Measurements from ENCODE around the gene RASGEF1C.
"Not testable (repeated sequence)": the region's sequence is repeated elsewhere in the genome, so short reads cannot be mapped to it uniquely, and the experiment has no call there.

The RASGEF1C gene

DNA sequence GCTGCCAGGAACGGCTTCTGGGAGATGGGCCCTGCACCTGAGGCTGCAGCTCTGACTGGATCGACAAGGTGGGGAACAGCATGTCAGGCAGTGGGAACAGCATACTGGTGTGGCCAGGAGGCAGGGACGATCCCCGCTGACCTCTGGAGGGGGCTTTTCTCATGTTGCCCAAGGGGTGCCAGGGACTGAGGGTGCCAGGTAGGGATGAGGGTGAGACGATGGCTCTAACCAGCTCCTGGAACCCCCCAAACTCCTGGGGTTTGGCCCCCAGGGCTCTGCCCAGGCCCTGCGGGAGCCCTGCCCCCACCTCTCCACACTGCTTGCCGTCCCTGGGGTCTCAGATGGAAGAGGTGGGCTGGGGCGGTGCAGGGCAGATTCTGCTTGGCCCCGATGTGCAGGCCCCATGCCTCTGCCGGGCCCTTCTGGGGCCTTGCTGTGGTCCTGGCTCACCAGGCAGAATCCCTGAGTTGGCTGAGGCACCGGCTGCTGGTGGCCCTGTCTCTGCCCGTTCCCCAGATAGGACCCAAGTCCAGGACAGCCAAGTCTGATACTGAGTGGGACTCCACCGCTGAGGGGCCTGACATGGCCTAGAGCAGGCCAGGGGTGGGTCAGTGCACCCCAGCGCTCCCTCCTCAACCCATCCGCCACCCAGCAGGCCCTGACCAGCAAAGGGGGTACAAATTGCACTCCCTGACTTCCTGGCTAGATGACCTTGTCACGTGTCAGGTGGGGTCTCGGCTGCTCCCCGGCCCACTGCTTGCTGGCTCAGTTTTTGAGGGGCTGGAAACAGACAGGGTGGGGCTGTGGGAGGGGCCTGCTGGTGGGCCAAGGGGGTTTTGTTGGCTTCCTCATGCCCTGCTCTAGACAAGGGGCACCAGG is 109.0 kb downstream of the RASGEF1C start:
- no peak for DNase-seq (ENCODE audit: low read depth)

DNA sequence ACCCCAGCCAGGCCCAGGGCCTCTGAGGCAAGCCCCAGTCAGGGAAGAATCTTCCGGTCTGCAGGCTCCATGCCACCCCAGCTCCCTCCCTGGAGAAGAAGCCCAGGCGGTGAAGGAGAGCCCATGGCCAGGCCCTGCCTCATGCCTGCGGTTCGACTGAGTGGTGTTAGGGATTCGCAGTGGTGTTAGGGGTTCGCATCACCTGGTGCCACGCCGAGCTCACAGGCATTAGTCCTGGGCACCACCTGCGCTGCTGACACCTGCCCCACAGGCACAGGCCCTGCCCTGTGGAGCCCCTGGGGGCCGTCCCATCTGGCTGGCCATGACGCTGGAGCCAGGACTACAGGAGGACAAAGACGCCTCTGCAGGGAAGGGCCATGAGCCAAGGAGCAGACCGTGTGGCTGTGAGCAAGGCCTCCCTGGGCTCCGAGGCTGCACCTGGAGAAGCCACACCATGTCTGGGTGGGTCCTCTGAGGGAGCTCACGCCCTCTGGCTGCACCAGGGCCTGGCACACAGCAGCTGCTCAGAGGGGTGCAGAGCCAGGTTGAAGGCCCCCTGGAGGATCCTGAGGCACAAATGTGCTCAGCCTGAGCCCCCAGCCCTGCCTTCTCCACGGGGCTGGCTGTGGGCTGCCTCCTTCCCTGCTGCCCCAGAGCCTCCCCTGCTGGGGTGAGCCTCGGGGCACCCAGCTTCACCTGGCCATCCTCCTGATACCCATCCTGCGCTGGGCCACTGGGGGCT is 109.8 kb downstream of the RASGEF1C start:
- DNase-seq (ENCODE audit: low read depth) = no peak

DNA sequence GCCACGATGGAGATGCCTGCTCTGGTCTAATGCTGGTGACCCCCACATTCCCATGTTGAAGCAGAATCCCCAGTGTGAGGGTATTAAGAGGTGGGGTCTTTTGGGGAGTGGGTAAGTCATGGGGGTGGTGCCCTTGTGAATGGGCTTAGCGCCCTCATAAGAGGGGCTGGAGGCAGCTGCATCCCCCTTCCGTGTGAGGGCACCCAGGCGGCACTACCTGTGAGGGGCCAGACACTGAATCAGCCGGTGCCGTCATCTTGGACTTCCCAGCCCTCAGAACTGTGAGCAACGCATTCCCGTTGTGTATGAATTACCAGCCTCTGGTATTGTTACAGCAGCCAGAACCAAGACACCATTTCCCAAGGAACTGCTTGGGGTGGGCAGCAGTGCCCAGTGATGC is 110.5 kb downstream of the RASGEF1C start:
- DNase-seq (ENCODE audit: low read depth) = no peak

DNA sequence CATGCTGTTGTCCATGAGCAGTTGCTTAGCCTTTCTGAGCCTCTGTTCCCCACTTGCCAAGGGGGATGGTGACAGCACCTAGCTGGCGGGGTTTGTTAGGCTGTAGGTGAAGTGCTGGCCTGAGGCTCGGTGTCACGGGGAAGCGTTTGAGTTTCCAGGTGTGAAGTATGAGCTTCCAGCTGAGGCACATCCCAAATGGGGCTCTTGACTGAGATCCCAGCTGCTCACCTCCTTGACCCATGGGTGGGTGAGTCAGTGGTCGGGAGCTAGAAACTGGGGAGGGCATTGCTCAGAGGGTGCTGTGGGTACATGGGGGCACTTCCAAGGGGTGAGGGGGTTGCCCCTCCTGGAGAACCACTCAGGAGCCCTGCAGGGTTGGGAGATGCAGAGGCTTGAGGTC is 111.1 kb downstream of the RASGEF1C start:
- no peak for DNase-seq (ENCODE audit: low read depth)

DNA sequence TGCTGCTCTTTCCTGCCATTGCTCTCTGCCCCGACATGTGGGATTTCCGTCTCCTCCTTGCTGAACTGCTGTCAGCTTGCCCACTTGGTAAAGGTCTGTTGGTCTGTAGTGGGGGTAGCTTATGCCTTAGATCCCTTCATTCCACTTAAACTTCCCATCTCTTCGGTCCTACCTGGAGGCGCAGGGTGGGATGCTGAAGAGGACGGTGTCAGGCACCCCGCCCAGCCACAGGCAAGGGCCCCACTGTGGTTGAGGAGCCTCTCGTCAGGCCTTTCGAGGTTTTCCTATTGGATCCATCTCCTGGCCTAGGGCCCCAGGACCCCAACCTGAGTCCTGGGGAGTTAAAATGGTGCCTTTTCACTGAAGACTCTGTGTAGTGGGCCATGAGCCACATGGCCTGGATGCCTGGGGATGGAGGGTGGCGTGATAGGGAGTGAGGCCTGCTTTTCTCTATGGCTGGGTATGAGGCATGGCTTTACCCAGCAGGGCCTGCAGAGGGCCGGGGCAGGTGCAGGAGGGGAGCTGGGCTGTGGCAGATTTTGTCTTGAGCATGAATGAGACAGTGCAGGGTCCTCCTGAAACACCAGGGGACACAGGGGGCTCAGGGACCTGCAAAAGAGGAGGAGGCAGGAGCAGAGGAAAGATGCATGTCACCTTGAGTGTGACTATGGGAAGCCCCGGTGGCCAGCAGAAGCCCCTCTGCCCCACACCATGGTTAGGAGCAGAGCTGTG is 111.7 kb downstream of the RASGEF1C start:
- DNase-seq (ENCODE audit: low read depth) = no peak

DNA sequence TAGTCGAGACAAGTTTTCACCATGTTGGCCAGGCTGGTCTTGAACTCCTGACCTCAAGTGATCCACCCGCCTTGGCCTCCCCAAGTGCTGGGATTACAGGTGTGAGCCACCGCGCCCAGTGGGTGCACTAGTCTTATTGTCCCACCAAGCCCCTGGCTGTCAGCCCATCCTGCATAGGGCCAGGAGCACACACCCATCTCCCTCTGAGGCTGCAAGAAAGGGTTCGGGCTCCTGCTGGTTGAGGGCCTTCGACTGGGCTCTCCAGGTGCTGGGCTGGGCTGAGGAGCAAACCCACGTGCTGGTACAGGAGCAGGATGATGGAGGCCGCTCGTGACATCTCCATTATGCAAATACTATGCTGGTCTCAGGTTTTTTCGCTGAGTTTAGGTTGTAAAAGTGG is 112.4 kb downstream of the RASGEF1C start:
- DNase-seq (ENCODE audit: low read depth) = no peak

DNA sequence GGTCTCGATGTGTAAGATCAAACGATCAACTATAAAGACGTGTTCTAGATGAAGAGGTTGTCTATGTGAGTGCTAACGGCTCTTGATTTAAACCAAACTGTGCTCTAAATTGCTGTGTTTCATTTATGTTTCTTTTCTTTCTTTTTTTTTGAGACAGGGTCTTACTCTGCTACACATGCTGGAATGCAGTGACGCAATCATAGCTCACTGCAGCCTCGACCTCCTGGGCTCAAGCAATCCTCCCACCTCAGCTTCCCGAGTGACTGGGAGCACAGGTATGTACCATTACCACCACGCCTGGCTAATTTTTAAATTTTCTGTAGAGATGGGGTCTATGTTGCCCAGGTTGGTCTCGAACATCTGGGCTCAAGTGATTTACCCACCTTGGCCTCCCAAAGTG is 113.5 kb downstream of the RASGEF1C start:
- no peak for DNase-seq (ENCODE audit: low read depth)

DNA sequence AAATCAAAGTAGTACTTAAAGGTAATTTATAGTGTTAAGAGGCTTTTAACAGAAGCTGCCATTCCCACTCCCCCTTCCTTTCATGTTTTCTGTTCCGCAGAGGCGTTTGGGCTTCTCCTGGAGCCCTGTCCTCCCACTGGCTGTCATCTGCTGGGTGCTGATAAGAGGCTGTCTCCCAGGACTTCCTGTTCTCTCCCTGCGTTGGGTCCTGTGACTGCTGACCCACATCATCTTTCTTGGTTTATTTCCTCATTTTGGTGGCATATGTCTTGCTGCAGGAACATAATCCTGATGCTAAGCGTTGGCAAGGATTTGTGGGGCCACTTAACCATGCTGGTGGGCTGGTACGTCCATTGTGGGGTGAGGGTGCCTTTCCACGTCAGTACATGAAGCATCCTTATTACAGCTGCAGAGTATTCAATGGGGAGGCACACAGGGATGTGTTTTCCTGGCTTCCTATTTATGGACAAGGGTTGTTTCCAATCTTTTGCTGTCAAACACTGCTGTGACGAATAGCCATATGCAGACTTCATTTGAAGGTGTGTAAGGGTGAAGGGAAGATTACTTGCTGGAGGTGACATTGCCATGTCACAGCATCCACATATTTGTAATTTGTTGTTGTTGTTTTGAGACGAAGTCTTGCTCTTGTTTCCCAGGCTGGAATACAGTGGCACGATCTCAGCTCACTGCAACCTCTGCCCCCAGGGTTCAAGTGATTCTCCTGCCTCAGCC is 115.2 kb downstream of the RASGEF1C start:
- no peak for DNase-seq (ENCODE audit: low read depth)

DNA sequence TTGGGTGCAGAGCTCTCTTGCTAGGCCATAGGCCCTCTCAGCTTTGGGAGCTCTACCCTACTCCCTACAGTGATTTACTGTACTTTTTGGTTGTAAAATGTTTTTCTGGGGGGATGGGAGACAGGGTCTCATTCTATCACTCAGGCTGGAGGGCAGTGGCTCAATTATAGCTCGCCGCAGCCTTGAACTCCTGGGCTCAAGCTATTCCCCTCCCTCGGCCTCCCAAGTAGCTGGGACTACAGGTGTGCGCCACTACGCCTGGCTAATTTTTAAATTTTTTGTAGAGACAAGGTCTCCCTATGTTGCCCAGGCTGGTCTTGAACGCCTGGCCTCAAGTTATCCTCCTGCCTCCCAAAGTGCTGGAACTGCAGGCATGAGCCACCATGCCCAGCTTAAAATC is 115.8 kb downstream of the RASGEF1C start:
- DNase-seq (ENCODE audit: low read depth) = no peak

DNA sequence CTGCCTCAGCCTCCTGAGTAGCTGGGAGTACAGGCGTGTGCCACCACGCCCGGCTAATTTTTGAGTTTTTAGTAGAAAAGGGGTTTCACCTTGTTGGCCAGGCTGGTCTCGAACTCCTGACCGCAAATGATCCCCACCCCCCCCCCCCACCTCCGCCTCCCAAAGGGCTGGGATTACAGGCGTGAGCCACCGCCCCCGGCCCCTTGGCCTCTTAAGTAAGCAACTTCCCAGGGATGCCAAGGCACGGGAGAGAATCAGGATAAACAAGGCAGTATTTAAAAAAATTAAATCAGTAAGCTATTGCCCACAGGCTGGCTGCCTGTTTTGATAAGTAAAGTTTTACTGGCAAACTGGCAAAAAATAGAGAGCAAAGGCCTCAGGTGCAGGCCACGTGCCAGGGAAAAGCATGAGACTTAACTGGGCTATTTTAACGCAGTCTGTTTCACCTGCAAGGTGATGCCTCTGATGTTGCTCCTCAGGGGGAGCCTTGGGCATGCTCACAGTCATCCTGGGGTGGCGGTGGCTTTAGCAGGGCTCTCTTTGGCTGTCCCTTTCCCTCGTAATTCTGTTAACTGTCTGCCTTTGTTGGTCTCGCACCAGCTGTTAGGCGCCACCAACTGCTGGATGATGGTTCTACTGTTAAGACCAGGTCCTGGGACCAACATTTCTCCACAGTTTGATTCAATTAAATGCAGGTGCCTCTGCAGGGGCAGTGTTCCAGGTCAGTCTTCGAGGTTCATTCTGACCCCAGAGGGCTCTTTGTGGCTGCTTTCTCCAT is 118.1 kb downstream of the RASGEF1C start:
- DNase-seq (ENCODE audit: low read depth) = peak; percentile 40

DNA sequence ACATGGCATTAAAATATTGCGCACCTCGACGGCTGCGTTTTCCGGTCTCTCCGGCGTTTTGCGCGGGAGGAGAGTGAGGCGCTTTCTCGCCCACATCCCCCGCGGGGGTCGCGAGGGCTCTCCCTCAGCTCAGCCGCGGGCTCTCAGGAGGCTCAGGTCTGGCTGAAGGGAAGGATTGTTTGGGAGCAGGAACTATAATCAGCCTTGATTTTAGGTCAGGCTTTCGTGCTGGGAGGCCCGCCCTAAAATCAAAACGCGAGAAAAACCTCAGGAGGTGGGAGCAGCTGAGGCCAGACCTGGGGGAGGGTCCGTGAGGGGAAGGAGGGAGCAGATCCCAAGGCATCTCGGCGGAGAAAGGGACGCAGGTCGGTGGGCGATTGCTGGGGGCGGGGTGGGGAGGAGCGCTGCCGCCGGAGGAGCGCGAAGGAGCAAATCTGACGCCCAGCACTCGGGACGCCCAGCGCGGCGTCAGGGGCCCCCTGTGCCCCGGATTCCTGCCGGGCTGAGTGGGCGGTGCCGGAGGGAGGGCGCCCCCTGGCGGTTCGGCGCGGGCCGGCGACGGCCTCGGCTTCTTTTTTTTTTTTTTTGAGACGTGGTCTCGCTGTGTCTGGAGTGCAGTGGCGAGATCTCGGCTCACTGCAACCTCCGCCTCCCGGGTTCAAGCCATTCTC is 118.8 kb downstream of the RASGEF1C start:
- DNase-seq (ENCODE audit: low read depth) = peak; percentile 62

DNA sequence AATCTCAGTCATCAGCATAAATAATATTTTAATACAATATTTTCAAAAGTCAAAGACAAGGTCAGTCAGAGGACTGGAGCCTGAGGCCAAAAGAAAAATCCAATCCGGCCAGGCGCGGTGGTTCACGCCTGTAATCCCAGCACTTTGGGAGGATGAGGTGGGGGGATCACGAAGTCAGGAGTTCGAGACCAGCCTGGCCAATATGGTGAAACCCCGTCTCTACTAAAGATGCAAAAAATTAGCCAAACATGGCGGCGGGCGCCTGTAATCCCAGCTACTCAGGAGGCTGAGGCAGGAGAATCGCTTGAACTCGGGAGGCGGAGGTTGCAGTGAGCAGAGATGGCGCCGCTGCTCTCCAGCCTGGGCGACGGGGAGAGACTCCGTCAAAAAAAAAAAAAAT is 119.4 kb downstream of the RASGEF1C start:
- not testable (repeated sequence) for DNase-seq (ENCODE audit: low read depth)

DNA sequence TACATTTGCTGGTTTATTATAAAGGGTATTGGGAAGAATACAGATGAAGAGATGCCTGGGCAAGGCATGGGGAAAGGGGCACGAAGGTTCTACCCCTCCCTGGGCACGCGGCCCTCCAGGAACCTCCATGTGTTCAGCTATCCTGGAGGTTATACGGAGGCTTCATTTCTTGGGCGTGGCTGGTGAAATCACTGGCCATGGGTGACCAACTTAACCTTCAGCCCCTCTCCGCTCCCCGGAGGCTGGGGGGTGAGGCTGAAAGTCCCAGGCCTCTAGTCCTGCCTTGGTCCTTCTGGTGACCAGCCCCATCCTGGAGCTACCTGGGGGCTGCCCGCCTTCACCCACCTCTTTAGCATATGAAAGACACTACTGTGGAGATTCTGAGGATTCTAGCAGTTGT is 120.5 kb downstream of the RASGEF1C start:
- DNase-seq (ENCODE audit: low read depth) = no peak

DNA sequence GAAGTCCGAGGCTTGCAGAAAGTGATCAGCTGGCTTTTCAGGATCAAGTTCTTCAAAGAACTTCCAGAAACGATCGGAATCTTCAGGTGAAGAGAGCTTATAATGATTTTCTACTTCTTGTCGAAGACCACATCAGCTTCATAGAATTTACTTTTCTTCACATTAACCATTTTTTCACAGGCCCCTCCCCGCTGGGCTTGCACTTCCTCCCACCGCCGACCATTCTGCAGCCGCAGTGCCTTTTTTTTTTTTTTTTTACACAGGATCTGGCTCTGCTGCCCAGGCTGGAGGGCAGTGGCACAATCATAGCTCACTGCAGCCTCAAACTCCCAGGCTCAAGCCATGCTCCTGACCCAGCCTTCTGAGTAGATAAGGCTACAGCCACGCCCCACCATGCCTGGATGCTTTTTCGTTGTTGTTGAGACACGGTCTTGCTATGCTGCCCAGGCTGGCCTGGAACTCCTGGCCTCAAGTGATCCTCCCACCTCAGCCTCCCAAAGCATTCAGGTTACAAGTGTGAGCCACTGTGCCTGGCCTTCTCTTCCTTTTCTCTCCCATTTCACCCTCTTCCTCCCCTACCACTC is 122.1 kb downstream of the RASGEF1C start:
- DNase-seq (ENCODE audit: low read depth) = no peak

DNA sequence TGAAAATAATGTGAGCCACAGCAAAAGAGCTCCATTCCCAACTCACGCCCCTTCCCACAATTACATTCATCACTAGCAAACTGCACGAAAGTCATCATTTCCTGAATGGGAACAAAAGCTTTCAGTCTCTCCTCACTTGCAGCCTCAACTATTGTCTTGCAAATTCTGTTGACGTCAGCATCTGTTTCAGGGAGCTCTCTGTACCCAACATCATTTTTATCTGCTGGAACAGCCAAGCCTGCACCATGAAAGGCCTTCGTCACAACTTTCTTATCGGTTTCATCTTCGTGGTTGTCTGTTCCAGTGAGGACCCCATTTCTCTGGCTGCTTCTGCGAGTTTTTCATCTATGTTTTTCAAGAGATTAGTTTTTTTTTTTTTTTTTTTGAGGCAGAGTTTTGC is 123.2 kb downstream of the RASGEF1C start:
- no peak for DNase-seq (ENCODE audit: low read depth)

DNA sequence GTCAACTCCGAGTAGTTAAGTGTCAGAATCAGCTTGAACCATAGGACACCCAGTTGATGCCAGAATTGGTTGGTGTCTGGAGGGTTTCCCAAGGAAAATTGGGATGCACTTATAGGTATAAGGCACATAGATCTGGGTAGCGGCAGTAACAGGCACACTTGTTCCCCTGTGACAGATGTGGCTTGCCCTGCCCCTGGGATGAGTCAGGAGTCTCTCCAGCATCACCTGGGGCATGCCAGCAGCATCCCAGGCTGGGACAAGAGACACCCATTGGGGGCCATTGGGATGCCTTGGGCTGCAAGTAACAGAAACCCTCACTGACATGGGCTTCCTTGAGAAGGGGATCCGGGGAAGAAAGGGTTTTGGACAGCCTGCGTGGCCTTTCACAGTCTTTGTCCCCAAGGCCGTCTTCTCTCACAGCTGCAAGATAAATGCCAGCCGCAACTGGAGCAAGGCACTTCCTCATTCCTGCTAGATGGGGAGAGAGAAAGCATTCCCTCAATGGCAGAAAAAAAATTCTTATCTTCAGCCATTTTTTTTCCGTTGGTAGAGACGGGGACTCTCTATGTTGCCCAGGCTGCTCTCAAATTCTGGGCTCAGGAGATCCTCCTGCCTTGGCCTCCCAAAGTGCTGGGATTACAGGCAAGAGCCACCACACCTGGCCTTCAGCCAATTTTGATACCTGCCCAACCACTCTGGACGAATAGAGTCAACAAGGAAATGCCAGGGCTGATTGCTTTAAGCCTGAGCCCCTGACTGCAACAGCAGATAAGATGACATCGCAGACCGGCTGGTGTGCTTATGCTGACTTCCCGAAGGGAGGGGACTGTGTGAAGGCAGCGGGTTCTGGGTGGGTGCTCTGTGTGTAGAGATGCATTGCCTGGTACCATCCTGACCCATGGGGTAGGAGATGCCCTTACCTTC is 124.1 kb downstream of the RASGEF1C start:
- no peak for DNase-seq (ENCODE audit: low read depth)

DNA sequence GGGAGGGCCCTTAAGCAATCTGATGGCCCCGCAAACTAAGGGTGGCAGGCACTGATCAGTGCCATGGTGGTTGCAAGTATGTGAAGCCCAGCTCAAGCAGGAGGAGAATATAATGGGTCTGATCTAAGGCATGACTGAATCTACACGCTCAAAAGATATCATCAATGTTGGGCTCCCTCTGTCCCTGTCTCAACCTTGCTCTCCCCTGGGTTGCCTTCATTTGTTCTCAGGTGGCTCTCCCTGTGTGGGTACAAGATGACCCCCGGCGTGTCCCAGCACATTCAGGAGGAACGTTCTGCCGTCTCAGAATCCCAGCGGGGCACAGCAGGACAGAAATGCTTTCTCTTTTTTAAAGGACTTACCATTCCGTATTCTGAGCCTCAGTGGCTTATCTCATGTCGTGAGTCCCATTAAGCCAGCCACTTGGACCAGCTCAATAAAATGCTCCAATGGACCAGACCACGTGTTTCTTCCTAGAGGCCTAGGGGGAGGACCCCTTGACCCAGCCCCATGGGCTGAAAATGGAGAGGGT is 125.4 kb downstream of the RASGEF1C start:
- no peak for DNase-seq (ENCODE audit: low read depth)

DNA sequence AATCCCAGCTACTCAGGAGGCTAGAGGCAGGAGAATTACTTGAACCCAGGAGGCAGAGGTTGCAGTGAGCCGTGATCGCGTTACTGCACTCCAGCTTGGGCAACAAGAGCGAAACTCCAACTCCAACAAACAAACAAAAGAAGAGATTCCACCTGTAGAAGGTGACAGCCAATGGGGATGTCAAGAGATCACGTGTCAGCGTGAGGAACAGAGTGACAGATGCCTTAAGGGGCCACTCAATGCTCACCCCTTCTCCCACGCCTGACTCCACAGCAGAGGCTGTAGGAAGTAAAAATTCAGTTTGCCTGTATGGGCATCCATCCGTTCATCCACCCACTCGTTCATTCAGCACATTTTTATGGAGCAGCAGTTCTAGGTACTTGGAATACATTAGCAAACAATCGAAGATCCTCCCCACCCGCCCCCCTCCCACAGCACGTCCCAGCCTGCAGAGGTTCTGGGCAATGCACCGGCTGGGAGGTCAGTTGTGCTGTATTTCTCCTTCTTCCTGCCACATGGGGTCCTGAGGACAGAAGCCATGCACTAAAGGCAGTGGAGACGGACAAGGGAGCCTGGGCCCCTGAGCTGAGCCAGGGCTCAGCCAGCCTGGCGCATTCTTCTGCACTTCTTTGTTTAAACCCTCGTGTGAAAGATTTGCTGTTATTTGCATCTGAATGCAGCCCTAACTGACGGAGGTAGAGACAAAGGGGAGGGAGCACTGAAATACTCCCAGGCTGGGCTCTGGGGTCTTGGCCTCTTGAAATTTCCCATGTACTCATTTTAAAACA is 126.2 kb downstream of the RASGEF1C start:
- no peak for DNase-seq (ENCODE audit: low read depth)

All from EH (cell line).